Smooth muscle cell of the brain vasculature (primary cell): Measurements from ENCODE around the gene TMEM72.
A peak's percentile ranks its signal among the peaks of the same experiment; 100 is the strongest.
"Not testable (repeated sequence)": the region's sequence is repeated elsewhere in the genome, so short reads cannot be mapped to it uniquely, and the experiment has no call there.

Experiments used
- DNase-seq: peaks from one replicate; pipeline ENCODE4 v3.0.0-alpha.2; 2012; ENCODE audit warnings: low read depth, low spot score

Gene TMEM72

DNA sequence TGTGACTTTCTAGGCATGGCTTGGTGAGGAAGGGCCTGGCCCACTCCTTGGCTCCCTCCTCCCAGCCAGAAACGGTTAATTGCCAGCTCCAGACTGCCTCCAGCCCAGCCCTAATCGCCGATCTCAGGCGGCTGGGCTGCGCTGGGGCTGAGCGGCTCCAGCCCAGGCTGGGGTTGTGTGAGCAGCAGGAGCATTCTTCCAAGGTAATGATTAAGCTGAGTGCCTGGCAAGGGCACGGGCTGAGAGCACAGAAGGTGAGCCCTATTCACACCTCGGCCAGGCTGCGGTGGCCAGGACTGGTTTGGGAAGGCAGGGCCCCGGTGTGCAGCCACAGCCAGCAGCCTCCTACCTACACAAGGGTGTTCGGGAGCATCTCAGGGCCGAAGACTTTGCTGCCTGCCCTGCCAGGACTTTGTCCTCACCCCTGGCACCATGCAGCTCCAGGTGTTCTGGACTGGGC, at the start of gene TMEM72:
TMEM72 (plus strand) TSS at position 257 of the 460 bp plus-strand sequence; CDS start at position 433, 176 bp downstream.
- DNase-seq: no peak

DNA sequence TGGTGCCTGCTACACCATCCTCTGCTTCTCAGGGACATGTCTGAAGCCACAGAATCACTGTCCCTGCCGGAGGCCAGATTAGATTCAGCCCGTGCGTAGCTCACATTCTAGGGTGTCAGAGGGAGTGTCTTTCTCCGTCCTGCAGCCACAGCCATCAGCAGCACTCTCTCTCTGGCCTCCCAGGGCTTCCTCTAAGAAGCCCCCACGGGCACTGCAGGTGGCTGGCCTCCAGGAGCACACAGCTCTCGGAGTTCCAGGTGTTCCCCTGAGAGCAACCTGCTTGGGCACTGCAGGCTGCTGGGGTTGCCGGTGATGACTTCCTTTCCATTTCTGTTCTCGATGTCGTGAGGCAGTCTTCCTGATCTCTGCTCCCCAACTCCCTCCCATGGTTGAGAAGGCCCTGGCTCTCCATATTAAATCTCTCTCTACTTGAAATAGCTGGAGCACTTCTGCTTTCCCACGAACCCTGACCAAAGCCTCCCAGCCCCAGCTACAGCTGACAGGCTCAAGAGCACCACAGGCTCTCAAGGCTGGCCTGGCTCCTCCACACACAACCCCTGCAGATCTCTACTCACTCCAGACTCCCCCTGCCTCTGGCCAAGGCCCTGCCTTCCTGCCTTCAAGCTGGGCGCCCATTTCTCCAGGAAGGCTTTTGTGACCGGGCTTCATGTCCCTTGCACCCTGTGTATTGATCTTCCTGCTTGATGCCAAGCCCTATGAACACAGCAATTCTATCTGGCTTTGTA, 49.0 kb upstream of the TMEM72 start:
- no peak for DNase-seq

DNA sequence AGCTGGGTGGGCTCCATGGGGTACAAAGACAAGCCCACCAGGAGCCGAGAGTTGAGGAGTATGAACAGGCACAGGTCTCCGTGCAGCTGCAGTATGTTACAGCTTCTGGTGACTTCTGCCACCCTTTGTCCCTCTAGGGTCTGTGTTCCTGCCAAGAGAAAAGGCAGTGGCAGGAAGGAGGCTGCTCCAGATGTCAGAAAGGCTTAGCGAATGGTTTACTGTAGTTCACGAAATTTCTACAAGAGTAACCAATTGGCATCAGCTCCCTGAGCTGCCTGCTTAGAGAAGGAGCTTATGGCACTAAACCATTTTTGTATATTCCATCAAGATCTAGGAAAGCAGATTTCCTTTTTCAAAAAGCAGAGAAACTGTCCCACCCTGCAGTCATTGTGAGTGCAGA, 48.2 kb upstream of the TMEM72 start:
- no peak for DNase-seq

DNA sequence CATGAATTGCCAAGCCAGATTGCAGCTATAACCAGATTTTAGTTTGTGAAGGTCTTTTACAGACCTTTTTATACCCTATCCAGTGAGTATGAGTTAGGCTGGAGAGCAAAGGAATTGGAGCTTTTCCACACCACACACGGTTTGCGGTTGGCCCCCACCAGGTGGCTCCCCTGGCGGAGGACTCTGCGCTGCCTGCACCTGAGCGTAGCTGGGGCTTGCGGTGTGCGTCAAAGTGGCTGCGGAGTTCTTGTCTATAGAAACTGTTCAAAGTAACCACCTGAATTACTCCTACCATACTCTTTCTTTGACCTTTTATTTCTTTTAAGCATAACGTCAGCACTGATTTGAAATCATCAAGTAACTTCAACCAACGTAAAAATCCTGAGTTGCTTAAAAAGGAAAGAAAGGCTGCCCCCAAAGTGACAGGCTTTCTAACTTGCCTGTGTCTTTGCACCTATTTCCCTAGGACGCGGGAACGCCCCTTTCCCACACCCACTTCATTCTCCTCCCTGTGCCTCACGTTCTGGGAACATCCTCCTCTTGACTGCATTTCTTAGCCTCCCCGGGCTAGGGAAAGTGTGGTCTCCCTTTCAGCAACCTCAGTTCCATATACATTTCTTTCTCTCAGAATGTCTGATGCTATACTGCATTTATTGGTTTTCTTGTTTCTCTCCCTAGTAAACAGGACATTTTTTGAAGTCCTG, 47.6 kb upstream of the TMEM72 start:
- no peak for DNase-seq

DNA sequence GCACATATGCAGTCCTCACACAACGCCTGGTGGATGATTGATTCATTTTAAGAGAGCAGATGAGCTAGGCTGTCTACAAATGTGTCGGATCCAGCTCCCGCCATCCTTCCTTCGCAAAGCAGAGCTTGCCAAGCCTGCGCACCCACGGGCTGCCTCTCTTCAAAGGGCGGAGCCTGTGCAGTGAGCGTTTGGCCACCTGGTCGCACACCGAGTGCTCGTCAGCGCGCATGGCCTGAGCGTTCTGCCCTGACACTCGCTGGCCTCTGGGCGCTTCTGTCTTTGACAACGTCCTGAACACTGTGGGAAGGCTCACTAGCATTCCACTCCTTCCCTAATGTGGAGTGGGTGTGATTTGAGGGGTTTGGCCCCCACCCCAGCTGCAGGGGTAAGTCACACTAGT, 47.1 kb upstream of the TMEM72 start:
- DNase-seq: no peak

DNA sequence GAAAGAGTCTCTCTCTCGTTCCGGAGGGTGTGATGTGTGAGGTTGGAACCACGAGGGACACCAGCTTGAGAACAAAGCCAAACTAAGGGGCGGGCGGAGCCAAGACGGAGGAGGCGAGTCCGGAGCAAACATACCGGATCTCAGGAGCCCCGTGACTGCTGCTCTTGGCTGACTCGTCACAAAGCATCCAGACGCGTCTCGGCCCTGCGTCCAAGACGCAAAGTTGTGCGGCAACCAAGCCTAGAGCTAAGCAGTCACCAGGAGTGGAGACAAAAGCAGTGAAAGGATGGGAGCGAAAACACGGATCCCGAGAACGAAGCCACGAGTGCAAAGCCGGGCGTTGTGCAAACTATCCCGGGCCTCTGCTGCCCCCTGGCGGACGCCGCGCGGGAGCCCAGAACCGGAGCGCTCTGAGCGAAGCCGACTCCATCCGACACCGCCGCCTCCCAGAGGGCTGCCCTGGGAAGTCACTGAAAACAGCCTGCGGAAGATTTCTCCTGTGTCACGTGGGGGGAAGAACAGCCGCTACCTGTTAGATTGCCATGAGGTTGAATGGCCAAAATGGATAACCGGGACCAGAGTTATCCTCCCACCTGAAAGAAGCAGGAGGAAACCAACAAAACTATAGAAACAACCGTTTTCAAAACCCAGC, 46.4 kb upstream of the TMEM72 start:
- DNase-seq: peak; percentile 62

DNA sequence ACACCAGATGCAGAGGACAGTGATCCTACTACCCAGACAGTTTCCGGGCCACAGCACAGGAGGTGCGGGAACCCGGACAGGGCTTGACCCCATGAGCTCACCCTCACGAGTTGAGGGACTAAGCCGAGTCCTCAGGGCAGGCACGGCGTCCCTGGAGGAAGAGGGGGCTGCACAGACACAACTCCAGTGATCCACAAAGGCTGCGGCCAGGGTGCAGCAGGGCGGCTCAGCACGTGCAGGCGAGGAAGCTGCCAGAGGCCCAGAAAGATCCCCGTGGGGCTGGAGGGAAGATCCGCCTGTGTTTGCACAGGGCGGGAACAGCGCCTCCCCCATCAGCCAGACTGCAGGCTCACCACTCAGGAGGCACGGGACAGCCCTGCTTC, 45.9 kb upstream of the TMEM72 start:
- no peak for DNase-seq

DNA sequence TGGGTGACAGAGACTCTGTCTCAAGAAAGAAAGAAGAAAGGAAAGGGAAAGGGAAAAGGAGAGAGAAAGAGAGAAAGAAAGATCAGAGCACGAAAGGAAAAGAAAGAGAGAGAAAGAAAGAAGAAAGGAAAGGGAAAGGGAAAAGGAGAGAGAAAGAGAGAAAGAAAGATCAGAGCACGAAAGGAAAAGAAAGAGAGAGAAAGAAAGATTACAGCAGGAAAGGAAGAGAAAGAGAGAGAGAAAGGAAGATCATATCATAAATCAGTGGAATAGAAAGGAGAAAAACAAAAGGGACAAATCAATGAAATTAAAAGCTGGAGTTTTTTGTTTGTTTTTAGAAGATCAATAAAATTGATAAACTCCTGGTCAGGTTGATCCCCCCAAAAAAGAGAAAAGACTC, 44.8 kb upstream of the TMEM72 start:
- DNase-seq: not testable (repeated sequence)

DNA sequence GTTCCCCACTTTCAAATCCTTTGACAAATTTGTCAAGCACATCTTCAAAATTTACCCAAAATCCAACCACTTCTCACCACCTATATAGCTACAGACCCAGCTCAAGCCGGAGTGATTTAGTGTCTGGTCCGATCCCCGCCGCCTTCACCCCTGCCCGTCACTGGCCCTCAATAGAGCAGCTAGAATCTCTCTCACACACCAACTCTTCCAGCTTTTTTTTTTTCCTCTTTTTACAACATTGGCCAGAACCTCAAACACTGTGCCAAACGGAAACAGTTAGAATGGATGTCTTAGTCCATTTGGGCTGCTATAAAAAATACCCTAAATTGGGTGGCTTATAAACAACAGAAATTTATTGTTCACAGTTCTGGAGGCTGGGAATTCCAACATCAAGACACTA, 41.1 kb upstream of the TMEM72 start:
- no peak for DNase-seq

DNA sequence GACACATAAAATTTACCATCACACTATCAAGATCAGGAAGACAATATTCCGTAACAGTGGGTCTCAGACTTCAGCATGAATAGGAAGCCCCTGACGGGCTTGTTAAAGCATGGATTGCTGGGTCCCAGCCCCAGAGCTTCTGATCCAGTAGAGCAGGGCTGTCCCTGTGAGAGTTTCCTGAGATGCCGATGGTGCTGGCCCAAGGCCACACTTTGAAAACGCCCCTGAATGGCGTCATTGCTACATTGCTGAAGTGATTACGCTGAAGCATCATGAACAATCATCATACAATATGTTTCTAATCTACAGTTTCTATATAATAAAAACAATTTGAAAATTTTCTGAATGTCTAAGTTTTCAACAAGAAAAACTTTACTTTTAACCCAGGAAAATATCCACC, 38.0 kb upstream of the TMEM72 start:
- DNase-seq: no peak

DNA sequence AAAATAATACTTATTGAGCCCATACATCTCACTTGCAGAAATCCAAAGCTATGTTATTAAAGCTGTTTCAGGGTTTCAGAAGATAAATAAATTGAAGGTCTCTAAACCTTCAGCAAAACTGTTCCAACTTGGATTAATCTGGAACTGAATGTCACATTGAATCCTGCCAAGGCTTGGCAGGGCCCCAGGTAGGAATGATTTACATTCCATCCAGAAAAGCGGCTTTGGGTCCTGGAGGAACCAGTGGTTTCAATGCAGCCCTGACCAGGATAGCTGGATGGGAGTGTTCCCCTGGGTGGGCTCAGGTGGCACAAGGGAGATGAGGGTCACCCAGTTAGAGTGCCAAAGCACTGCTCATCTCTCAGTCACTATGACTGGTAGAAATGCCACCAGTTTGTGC, 37.0 kb upstream of the TMEM72 start:
- no peak for DNase-seq

DNA sequence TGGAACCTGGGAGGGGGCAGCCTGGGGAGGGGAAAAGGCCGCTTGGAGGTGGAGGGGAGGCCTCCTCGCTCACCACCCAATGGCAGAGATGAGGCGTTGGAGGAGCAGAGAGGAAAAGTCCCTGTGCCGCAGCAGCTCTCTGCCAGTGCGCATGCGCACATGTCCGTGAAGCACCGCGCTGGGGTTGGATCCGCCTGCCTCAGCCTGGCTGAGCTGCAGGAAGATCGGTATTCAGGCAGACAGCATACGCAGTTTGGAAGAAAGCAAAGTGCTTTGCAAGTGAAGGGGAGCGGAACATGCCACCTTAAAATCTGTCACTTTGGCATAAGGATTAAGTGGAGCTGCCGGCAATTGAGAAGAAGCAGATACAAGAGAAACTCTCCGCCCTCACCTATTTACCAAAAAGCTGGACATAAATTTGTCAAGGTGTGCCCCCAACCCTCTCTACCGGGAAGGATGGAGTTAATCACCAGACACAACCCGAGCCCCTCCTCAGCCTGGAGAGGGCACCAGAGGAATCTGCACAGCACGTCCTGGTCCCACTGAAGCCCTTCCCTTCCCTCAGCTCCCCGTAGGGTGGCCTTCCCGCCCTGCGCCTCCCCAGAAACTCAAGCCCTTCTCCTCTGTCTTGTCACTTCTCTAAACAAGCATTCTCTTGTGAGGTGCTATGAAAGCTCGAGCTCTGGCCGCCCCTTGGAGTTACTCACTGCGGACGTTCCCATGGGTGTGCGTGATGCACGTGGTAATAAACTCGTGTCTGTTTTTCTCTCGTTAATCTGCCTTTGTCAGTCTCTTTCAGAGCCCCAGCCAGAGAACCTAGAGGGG, 32.2 kb upstream of the TMEM72 start:
- DNase-seq: peak; percentile 57

DNA sequence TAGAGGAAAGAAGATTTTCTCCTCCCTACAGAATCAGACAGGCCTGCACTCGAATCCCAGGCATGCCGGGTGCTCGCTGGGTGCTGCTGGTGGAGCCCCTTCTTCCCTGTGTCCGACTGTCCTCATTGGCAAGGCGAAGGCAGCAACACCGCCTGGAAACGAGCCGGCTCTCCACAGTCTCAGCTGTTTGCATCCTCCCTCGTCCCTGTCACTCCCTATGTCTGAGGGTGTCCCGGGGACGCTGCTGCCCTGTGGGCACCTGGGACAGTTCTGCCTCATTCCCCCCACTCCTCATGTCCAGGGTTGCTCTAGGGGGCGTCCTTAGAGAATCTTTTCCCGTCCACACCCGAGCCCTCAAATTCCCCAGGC, 31.6 kb upstream of the TMEM72 start:
- no peak for DNase-seq

DNA sequence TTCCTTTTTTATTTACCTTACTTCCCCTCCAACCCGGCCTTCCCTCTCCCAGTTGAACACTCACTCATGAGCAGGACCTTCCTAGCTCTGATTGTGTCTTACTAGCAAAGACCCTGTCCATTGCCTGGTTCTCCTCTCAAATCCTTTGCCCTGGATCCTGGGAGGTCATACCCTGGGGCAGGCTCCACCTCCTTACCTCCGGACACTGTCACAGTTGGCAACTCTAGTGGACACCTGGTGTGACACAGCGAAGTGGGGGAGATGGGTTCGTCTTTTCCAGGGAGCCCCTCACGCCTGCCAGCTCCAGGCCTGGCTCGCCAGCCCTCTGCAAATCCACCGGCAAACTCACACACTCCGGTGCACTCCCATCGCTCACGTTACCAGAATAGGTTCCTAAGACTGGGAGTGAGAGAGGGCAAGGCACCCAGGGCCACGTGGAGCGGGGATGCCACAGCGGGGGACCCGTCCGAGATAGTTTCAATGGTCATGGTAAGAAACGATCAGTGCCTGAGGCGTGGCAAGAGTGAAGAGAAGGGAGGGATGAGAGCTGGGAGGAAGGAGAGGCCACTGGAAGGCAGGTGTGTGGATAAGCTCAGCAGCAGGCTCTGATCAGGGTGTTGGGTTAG, 30.9 kb upstream of the TMEM72 start:
- DNase-seq: no peak

DNA sequence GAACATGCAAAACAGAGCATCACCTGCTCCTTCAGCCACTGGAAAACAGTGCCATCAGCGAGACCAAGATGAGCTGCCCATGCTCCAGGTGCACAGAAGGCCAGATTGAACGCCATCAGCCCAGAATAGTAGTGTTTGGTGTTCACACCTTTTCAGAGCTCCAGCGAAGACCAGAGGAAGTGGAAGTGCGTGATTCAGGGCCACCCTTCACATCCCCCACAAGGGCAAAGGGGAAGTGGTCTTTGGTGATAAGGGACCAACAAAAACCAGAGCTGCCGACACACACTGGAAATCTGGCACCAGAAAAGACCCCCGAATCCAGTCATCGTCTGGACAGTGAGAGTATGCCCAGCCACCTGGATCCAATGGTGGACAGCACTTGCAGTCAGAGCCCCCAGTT, 29.5 kb upstream of the TMEM72 start:
- no peak for DNase-seq

DNA sequence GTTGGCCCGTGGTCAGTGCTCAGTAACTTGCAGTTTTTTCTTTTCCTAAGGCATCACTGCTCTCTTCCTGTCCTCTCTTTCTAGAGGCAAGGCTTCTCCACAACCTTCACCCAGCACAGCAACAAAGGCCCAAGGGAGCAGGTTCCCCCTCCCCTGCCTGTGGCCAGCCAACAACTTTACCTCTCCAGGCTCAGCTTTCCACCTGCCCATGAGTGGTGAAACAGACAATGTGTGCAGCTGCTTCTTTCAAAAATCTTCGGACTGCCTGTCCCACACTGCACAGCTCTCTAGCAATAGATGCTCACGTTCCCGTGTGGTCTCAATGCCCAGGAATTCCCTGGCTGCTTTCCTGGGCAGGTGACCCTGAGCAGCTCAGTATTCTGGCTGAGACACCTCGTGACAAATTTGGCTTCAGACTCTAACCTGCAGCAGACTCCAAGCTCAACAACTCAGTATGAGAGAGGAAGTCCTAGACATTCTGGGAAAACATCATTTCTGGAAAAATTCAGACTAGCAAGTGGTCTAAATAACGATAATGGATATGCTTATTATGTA, 28.9 kb upstream of the TMEM72 start:
- no peak for DNase-seq

DNA sequence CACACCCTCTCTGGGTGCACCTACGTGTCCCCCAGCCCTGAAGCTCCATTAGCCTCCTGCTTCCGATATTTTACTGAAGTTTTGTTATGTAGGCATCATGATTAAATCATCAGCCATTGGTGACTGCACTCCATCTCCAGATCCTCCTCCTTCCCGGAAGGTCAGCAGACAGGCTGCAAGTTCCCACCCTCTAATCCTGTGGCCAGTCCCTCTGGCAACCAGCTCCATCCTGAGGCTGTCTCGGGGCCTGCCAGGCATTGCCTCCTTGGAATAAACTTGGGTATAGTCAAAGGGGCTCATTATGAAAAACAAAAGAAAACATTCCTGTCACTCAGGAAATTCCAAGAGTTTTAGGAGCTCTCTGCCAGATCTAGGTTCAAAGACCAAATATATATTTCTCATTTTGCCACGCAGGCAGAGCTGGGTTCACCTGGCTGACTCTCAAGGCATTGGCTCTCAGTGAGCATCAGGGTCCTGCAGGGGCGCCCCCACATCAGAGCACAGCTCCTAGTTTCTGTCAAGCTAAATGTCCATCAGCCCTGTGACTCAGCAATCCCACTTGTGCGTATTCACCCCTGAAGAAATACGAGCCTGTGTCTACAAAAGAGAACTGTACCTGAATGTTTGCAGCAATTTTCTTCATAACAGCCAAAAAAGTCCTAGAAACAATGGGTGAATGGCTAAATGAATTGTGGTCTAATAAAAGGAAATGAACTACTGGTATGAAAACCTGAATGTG, 27.4 kb upstream of the TMEM72 start:
- DNase-seq: no peak

DNA sequence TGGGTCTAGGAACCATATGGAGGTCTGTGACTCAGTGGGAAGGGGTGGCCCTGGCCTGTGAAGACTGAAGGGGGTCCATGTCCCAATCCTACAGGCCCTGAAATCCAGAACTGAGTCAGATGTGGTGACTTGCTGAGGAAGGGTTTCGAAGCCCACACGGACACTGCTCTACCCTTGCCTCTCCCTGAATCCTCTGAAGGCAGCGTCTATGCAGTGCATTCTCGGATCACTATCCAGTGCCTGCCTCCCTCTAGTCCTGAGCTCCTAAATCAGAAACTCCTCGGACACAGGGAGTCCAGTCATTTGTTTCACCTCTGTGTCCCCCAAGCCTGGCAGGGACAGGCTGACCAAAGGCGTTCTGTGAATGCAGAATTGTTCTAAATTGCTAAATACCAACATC, 25.4 kb upstream of the TMEM72 start:
- DNase-seq: no peak

DNA sequence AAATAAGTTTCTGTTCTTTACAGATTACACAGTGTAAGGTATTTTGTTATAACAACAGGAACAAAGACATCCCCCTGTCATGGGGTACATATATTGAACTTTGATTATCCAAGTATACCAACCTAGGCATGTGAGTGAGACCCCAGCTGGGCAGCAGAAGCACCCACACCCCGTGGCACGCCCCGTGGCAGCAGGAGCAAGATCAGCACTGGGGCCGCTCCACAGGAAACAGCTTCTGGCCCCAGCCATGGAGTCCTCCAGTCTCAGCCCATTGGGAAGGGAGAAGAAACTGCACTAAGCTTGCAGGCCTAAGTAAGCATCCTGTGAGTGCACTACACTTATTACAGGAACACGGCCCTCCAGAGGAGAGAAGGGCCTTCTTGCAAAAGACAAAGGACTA, 24.2 kb upstream of the TMEM72 start:
- DNase-seq: no peak

DNA sequence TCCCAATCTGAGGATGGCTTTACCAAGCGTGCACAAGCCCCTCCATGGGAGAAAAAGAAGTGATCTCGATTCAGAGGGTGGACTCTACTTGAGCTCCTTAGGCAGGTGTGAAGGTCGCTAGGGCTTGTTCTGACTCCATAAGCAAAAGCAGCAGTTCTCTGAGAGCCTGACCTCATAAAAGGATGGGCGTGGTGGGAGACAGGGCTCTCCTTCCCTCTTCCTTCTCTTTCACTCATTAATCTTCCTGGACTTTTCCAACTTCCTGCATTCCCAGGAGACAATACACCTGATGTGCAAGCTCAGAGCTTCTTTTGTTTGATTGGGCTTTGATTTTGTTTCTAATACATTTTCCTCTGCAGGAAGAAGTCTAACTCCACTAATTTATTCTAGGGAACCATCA, 22.3 kb upstream of the TMEM72 start:
- no peak for DNase-seq

DNA sequence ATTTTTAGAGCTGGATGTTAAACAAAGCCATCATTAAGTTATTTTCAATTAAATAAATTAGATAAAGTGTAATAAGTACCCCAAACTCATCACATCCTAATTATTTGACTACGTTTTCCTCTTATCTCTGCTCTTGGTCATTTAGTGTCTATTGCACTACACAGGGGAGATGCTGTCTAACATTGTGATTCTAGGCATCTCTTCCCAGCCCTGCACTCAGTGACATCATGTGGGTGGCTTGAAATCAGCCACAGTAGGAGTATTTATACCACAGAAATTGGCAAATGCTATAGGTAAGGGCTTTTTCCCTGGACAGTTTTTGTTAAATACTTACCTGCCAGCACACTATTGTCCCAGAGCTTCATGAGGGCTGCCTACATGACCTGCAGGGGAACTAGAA, 21.3 kb upstream of the TMEM72 start:
- no peak for DNase-seq
